Skeletal muscle tissue (tissue), 4 donors: ENCODE results near the gene GATA5. TPM values are rescaled to one million over a fixed set of nuclear protein-coding genes. Genes with fewer than 3 reads are reported as not detected.

Experiments
- H3K27ac ChIP-seq: one replicate; pipeline ENCODE4 v1.7.0; 2013; ENCODE audit warnings: mild to moderate bottlenecking, low read depth, low read length, inconsistent platforms
- H3K27me3 ChIP-seq, 3 donors: one replicate each; pipeline ENCODE4 v1.7.0; 2013; ENCODE audit warnings: low read length in 3 of 3; ENCODE audit not compliant: control insufficient read depth in 3 of 3, insufficient read depth in 3 of 3
- H3K36me3 ChIP-seq, 3 donors: one replicate each; pipeline ENCODE4 v1.7.0; 2013; ENCODE audit warnings: low read length in 3 of 3; ENCODE audit not compliant: control insufficient read depth in 3 of 3, insufficient read depth in 3 of 3
- H3K4me1 ChIP-seq, 3 donors: one replicate each; pipeline ENCODE4 v1.7.0; 2013; ENCODE audit warnings: low read length in 3 of 3, mild to moderate bottlenecking in 3 of 3; ENCODE audit not compliant: control insufficient read depth in 3 of 3, insufficient read depth in 3 of 3
- H3K4me3 ChIP-seq, 3 donors: one replicate each; pipeline ENCODE4 v1.7.0; 2013; ENCODE audit warnings: low read length in 3 of 3
- H3K9ac ChIP-seq, 3 donors: one replicate each; pipeline ENCODE4 v1.7.0; 2013; ENCODE audit warnings: low read length in 3 of 3, mild to moderate bottlenecking in 3 of 3, moderate library complexity in 2 of 3, low read depth in 1 of 3
- H3K9me3 ChIP-seq, 3 donors: one replicate each; pipeline ENCODE4 v1.7.0; 2013; ENCODE audit warnings: low read length in 3 of 3; ENCODE audit not compliant: control insufficient read depth in 3 of 3
- total RNA-seq: library from RNA; depleted of rRNA; stranded (reverse); fragments of >200 nt; gene quantifications from one replicate; pipeline ENCODE4 v1.2.3, GENCODE V29; 2014
- donor health status: Osteomylitis.

GATA5 gene
- total RNA-seq, 1 donor from 2014 or later: 0.52 TPM

- no peak overlapping the region for H3K4me3 ChIP-seq
- no peak overlapping the region for H3K27ac ChIP-seq
- peaks cover 0 to 24% (median 4%) of the 10 kb centered on the region in 3 donors for H3K27me3 ChIP-seq
- H3K36me3 ChIP-seq: no peaks in the 10 kb centered on the region
- no peaks in the 10 kb centered on the region for H3K9me3 ChIP-seq
- H3K4me1 ChIP-seq: peaks cover 34 to 70% (median 60%) of the 10 kb centered on the region in 3 donors
- H3K9ac ChIP-seq: peak overlapping the region in 1 of 3 donors; percentile 40
Observed at GRCh38 chr20:62516338-62516737, 40.5 kb upstream of the GATA5 start.

- Histone ChIP-seq H3K27me3 (peaks cover 0 to 24% (median 4%) of the 10 kb centered on the region in 3 donors), H3K4me1 (peaks cover 39 to 75% (median 65%) of the 10 kb centered on the region in 3 donors), H3K4me3 (no peak overlapping the region), H3K9me3 (no peaks in the 10 kb centered on the region), H3K36me3 (no peaks in the 10 kb centered on the region), H3K27ac (no peak overlapping the region), H3K9ac (peak overlapping the region in 1 of 3 donors; percentile 40)
Observed at GRCh38 chr20:62515826-62516225, 40.0 kb upstream of the GATA5 start.

- Histone ChIP-seq H3K9ac (peak overlapping the region in 2 of 3 donors; percentile 45 to 86), H3K4me1 (peaks cover 40 to 78% (median 67%) of the 10 kb centered on the region in 3 donors), H3K4me3 (no peak overlapping the region), H3K27me3 (peaks cover 0 to 24% (median 4%) of the 10 kb centered on the region in 3 donors), H3K9me3 (no peaks in the 10 kb centered on the region), H3K36me3 (no peaks in the 10 kb centered on the region), H3K27ac (no peak overlapping the region)
Observed at GRCh38 chr20:62515280-62515679, 39.5 kb upstream of the GATA5 start.

- H3K4me3 ChIP-seq: no peak overlapping the region
- peak overlapping the region; percentile 99 for H3K27ac ChIP-seq
- peaks cover 40 to 77% (median 66%) of the 10 kb centered on the region in 3 donors for H3K4me1 ChIP-seq
- peak overlapping the region in 2 of 3 donors; percentile 86 to 95 for H3K9ac ChIP-seq
- H3K9me3 ChIP-seq: no peaks in the 10 kb centered on the region
- peaks cover 0 to 24% (median 4%) of the 10 kb centered on the region in 3 donors for H3K27me3 ChIP-seq
- no peaks in the 10 kb centered on the region for H3K36me3 ChIP-seq
Observed at GRCh38 chr20:62513991-62514390, 38.2 kb upstream of the GATA5 start.

GRCh38 chr20:62511915-62512610 lies 36.3 kb upstream of the GATA5 start:
- H3K4me1 ChIP-seq: peaks cover 38 to 66% (median 57%) of the 10 kb centered on the region in 3 donors
- peak overlapping the region; percentile 51 to 72 (median 63) for H3K4me3 ChIP-seq
- peak overlapping the region; percentile 99 for H3K27ac ChIP-seq
- H3K27me3 ChIP-seq: peaks cover 0 to 24% (median 4%) of the 10 kb centered on the region in 3 donors
- H3K36me3 ChIP-seq: no peaks in the 10 kb centered on the region
- H3K9me3 ChIP-seq: no peaks in the 10 kb centered on the region
- peak overlapping the region; percentile 86 to 97 (median 95) for H3K9ac ChIP-seq

- Histone ChIP-seq H3K27me3 (peaks cover 0 to 21% (median 4%) of the 10 kb centered on the region in 3 donors), H3K36me3 (no peaks in the 10 kb centered on the region), H3K9ac (peak overlapping the region; percentile 86 to 97 (median 95)), H3K4me3 (peak overlapping the region; percentile 51 to 72 (median 63)), H3K4me1 (peaks cover 38 to 59% (median 52%) of the 10 kb centered on the region in 3 donors), H3K27ac (peak overlapping the region; percentile 99), H3K9me3 (no peaks in the 10 kb centered on the region)
Observed at GRCh38 chr20:62511300-62511914, 35.6 kb upstream of the GATA5 start.

- Histone ChIP-seq H3K27ac (peak overlapping the region; percentile 56), H3K9me3 (no peaks in the 10 kb centered on the region), H3K4me1 (peaks cover 44 to 51% (median 51%) of the 10 kb centered on the region in 3 donors), H3K27me3 (peaks cover 0 to 4% (median 0%) of the 10 kb centered on the region in 3 donors), H3K9ac (peak overlapping the region in 2 of 3 donors; percentile 8 to 38), H3K36me3 (no peaks in the 10 kb centered on the region), H3K4me3 (no peak overlapping the region)
Observed at GRCh38 chr20:62508641-62509051, 32.9 kb upstream of the GATA5 start.

GRCh38 chr20:62507991-62508640 lies 32.3 kb upstream of the GATA5 start:
- Histone ChIP-seq H3K36me3 (no peaks in the 10 kb centered on the region), H3K9ac (peak overlapping the region in 2 of 3 donors; percentile 8 to 38), H3K27ac (peak overlapping the region; percentile 56), H3K27me3 (peaks cover 0 to 4% (median 0%) of the 10 kb centered on the region in 3 donors), H3K9me3 (no peaks in the 10 kb centered on the region), H3K4me3 (no peak overlapping the region), H3K4me1 (peaks cover 38 to 46% (median 46%) of the 10 kb centered on the region in 3 donors)

- Histone ChIP-seq H3K4me1 (peaks cover 31 to 41% (median 38%) of the 10 kb centered on the region in 3 donors), H3K9ac (no peak overlapping the region), H3K36me3 (no peaks in the 10 kb centered on the region), H3K9me3 (no peaks in the 10 kb centered on the region), H3K27me3 (no peaks in the 10 kb centered on the region), H3K4me3 (no peak overlapping the region), H3K27ac (peak overlapping the region; percentile 7)
Observed at GRCh38 chr20:62507323-62507722, 31.5 kb upstream of the GATA5 start.
